HEK293T (cell line): ENCODE data around the gene DPP4.

Experiments
- CTCF ChIA-PET: fragments of 350-600 bp; formaldehyde crosslinking; extraction: SDS; loops from one replicate; lab custom pipeline; 2021; ENCODE audit warnings: antibody characterized with exemption, inconsistent platforms; lab: Yijun Ruan, JAX
- POLR2A ChIA-PET: fragments of 350-600 bp; formaldehyde crosslinking; extraction: SDS; loops from one replicate; lab custom pipeline; 2020; ENCODE audit warnings: antibody characterized with exemption, inconsistent platforms; lab: Yijun Ruan, JAX
- DNase-seq: peaks from one replicate; pipeline ENCODE4 v3.0.0; 2012; ENCODE audit warnings: mixed read lengths; ENCODE audit errors: extremely low spot score
- ARNT ChIP-seq: fragments of 450-650 bp; IDR thresholded peaks from 2 replicates; pipeline ENCODE4 v1.6.1; 2017; ENCODE audit warnings: mild to moderate bottlenecking
- BHLHE40 ChIP-seq: fragments of 450-650 bp; IDR thresholded peaks from 2 replicates; pipeline ENCODE4 v1.6.1; 2016; ENCODE audit warnings: mild to moderate bottlenecking, moderate library complexity, borderline replicate concordance
- CTBP1 ChIP-seq: fragments of 450-650 bp; IDR thresholded peaks from 2 replicates; pipeline ENCODE4 v1.6.1; 2016; ENCODE audit warnings: borderline replicate concordance
- ELF4 ChIP-seq: fragments of 450-650 bp; IDR thresholded peaks from 2 replicates; pipeline ENCODE4 v1.6.1; 2017; ENCODE audit warnings: antibody characterized with exemption
- FOXA1 ChIP-seq: fragments of 450-650 bp; IDR thresholded peaks from 2 replicates; pipeline ENCODE4 v1.6.1; 2016; ENCODE audit warnings: mild to moderate bottlenecking
- FOXK2 ChIP-seq: fragments of 450-650 bp; IDR thresholded peaks from 2 replicates; pipeline ENCODE4 v1.6.1; 2016; ENCODE audit warnings: mild to moderate bottlenecking
- FOXM1 ChIP-seq: fragments of 450-650 bp; IDR thresholded peaks from 2 replicates; pipeline ENCODE4 v1.6.1; 2017; ENCODE audit warnings: mild to moderate bottlenecking, borderline replicate concordance
- HDGF ChIP-seq: fragments of 450-650 bp; IDR thresholded peaks from 2 replicates; pipeline ENCODE4 v1.6.1; 2017; ENCODE audit warnings: antibody characterized with exemption, borderline replicate concordance
- L3MBTL2 ChIP-seq: fragments of 450-650 bp; conservative IDR thresholded peaks from 2 replicates; pipeline ENCODE4 v1.6.1; 2016; ENCODE audit warnings: mild to moderate bottlenecking
- LEF1 ChIP-seq: fragments of 450-650 bp; IDR thresholded peaks from 2 replicates; pipeline ENCODE4 v1.6.1; 2017; ENCODE audit warnings: mild to moderate bottlenecking, borderline replicate concordance
- NFRKB ChIP-seq: fragments of 450-650 bp; IDR thresholded peaks from 2 replicates; pipeline ENCODE4 v1.6.1; 2016; ENCODE audit warnings: mild to moderate bottlenecking, moderate library complexity
- SP1 ChIP-seq: fragments of 450-650 bp; IDR thresholded peaks from 2 replicates; pipeline ENCODE4 v1.6.1; 2017
- SUZ12 ChIP-seq: fragments of 450-650 bp; IDR thresholded peaks from 2 replicates; pipeline ENCODE4 v1.6.1; 2016; ENCODE audit warnings: mild to moderate bottlenecking
- TARDBP ChIP-seq: fragments of 450-650 bp; IDR thresholded peaks from 2 replicates; pipeline ENCODE4 v1.6.1; 2016
- ZNF384 ChIP-seq: fragments of 450-650 bp; IDR thresholded peaks from 2 replicates; pipeline ENCODE4 v1.6.1; 2016
- TF ChIP-seq, protein P1 (sequence below): fragments of 450-650 bp; IDR thresholded peaks from 2 replicates; pipeline ENCODE4 v1.6.1; 2016

Gene DPP4

DNA sequence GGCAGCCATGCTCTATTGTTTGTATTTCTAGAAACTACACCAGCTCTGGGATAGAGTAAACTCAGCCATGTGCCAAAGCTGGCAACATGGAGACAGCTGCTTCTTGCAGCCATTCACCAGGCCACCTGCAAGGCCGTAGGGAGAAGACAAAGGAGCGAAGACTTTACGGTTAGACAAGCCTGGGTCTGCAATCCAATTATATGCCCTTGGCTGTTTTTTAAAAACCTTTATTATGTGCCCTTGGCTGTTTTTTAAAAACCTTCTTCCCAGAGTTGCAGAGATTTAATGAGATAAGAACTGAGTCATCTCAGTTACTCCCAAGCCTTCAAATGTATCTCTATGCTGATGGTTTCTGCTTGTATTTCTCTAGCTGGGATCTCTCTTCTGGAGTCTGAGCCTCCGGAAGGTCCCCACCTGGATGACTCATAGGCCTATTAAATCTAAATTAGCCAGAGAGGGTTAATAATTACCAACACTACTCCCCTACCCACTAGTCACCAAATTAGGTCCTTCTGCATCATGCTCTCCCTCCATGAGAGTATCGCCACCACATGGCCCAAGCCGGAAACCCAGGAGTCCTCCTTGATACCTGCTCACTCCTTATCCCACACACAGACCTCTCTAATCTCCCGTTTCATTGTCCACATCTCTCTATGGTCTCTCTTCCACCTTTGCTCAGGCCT is 17.5 kb upstream of the DPP4 start:
- DNase-seq: no peak
- POLR2A ChIA-PET: no interaction called here
- no peak for TF ChIP-seq FOXM1
- TF ChIP-seq HDGF: no peak
- TF ChIP-seq L3MBTL2: no peak
- no peak for TF ChIP-seq LEF1
- TF ChIP-seq, protein P1, sequence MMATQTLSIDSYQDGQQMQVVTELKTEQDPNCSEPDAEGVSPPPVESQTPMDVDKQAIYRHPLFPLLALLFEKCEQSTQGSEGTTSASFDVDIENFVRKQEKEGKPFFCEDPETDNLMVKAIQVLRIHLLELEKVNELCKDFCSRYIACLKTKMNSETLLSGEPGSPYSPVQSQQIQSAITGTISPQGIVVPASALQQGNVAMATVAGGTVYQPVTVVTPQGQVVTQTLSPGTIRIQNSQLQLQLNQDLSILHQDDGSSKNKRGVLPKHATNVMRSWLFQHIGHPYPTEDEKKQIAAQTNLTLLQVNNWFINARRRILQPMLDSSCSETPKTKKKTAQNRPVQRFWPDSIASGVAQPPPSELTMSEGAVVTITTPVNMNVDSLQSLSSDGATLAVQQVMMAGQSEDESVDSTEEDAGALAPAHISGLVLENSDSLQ: no peak
- TF ChIP-seq FOXK2: no peak
- TF ChIP-seq CTBP1: no peak
- no peak for TF ChIP-seq SUZ12
- TF ChIP-seq ZNF384: no peak
- no peak for TF ChIP-seq ARNT
- no peak for TF ChIP-seq TARDBP
- TF ChIP-seq SP1: no peak
- TF ChIP-seq BHLHE40: no peak
- TF ChIP-seq FOXA1: no peak
- TF ChIP-seq ELF4: no peak
- TF ChIP-seq NFRKB: no peak
- CTCF ChIA-PET: no interaction called here

DNA sequence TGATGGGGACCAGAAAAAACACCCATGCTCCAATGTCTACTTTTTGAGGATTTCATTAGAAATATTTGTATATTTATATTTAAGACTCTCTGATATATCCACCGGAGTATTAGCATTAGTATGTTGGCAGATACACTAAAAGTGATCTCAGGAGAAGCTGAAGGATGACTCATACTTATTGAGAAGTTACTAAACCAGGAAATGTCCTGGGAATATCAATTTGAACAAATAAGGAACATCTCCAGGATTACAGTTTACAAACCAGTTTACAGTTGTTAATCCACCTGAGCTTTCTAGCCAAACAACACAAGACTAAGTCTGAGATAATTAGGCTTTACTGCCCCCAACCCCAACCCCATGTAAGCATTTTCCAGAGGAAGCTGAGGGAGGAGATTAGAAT is 16.1 kb upstream of the DPP4 start:
- ChIA-PET CTCF (no interaction called here), POLR2A (no interaction called here)
- no peak for DNase-seq
- TF ChIP-seq L3MBTL2 (no peak), FOXM1 (no peak), BHLHE40 (no peak), CTBP1 (no peak), NFRKB (no peak)
- TF ChIP-seq, protein P1: no peak

DNA sequence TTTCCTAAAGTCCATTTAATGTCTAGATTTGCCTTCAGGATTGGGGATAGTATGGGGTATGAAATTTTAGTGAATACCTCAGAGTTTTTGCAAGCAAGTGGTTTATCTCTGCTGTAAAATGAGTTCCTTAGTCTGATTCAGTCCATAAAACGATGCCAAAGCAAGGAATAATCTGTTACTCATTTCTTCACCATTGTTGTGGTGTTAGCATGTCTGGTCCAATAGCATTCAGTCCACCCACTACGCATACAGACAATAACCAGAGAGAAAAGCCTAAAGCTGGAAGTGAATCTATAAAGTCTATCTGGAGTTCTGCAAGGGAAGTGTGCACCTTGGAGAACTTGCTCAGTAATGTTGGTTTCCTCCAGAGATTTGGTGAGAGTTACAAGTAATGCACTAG is 12.9 kb upstream of the DPP4 start:
- TF ChIP-seq, protein P1: no peak
- TF ChIP-seq ELF4 (no peak), FOXM1 (no peak), NFRKB (no peak), ARNT (no peak), SUZ12 (no peak), LEF1 (no peak), ZNF384 (no peak), FOXA1 (no peak), CTBP1 (no peak), FOXK2 (no peak), SP1 (no peak), TARDBP (no peak), BHLHE40 (no peak)
- DNase-seq: no peak
- POLR2A ChIA-PET: no interaction called here
- CTCF ChIA-PET: no interaction called here

DNA sequence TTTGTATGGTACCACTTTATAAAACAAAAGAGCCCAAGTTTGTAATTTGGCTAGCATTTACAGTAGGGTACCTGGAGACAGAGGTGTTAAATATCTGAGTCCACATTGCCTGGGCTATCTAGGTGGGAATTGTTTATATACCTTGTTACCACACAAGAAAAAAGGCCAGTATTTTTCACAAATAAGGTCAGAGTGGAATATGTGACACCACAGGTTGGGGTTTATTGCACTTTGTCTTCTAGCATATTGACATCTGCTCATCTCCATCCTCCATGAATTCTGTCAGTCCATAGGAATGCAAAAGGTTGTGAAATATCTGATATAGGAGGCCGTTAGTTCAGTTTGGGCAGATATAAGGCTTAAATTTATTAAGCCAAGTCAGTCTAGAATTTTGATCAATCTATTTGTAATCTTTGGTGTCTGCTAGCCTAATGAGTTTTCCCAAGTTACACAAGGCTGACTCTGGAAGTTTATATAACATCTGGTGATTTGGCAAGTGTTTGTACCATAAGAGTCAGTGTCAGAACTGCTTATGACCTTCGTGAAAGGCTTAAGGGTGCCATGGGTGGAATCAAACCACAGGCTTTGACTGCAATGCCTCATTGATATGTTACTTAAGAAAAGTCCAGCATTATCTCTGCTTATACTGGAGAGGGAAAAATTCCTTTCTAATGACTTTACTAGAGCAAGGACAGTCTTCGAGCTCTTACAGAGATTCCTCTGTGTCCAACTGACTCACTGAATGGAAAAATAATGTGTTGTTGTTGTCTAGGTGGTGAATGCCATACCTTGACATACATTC is 11.3 kb upstream of the DPP4 start:
- no peak for TF ChIP-seq TARDBP
- no peak for TF ChIP-seq SUZ12
- no peak for TF ChIP-seq FOXM1
- TF ChIP-seq, protein P1: no peak
- TF ChIP-seq BHLHE40: no peak
- TF ChIP-seq NFRKB: no peak
- no peak for TF ChIP-seq ZNF384
- no peak for TF ChIP-seq L3MBTL2
- ChIA-PET POLR2A (no interaction called here), CTCF (interaction anchor here (0.9 kb wide), 1 partner anchor 9 kb away, joined by 3 read pairs; no protein-coding TSS in a partner anchor)
- no peak for DNase-seq

DNA sequence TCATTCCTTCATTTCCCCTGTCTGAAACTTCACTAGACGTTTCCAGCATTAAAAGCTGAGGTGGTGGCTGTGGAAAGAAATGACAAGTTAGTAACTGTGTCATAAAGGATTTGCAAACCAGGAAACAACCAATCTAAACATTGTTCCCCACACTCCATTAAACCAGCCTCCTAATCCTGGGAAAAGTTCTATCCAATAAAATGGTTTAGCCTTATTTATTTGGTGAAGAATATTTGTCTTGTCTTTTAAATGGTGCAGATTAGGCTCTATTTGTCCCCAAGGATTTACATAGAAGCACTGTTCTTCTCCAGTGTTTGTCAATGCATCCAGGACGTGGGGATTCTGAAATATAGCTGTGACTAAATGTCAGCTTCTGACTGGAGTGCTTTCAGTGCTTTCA is 10.5 kb upstream of the DPP4 start:
- TF ChIP-seq, protein P1: no peak
- no peak for TF ChIP-seq FOXA1
- no peak for TF ChIP-seq NFRKB
- no peak for TF ChIP-seq ZNF384
- no peak for TF ChIP-seq ARNT
- TF ChIP-seq BHLHE40: no peak
- POLR2A ChIA-PET: no interaction called here
- CTCF ChIA-PET: no interaction called here
- no peak for DNase-seq
